HCT116 (cell line): ENCODE data around the gene SPTLC3. TPM values are rescaled to one million over a fixed set of nuclear protein-coding genes. Genes with fewer than 3 reads are reported as not detected.

Experiments used
- ATAC-seq: fragments of 200-7000 bp; cut with Tn5 transposase; 2 replicates; pipeline ENCODE4 v1.9.1; 2020; ENCODE audit warnings: mild to moderate bottlenecking, moderate library complexity
- BruUV-seq: library from RNA; stranded (reverse); fragments of 400-500 nt; replicated peaks from 2 replicates; lab custom pipeline; 2021; lab: Mats Ljungman, UMichigan
- CTCF ChIA-PET: fragments of 300-600 bp; sonication (Branson Sonifier 250); formaldehyde crosslinking; loops from one replicate; lab custom pipeline; 2021; ENCODE audit warnings: antibody characterized with exemption; lab: Charles Lee
- POLR2A ChIA-PET: fragments of 300-600, 350-600 bp; sonication (Branson Sonifier 250); formaldehyde crosslinking; loops from one replicate; lab custom pipeline; 2021; ENCODE audit warnings: antibody characterized with exemption; lab: Charles Lee
- RAD21 ChIA-PET, 2 experiments: fragments of 300-600 bp; sonication (Branson Sonifier 250); formaldehyde crosslinking; loops; one replicate each; lab custom pipeline; 2023; ENCODE audit warnings: low total read pairs in 2 of 2; ENCODE audit not compliant: uncharacterized antibody in 2 of 2, unreplicated experiment in 2 of 2, low non-redundant PET in 1 of 2; lab: Charles Lee
- DNase-seq: peaks from one replicate; pipeline ENCODE4 v3.0.0-alpha.2; 2010; ENCODE audit warnings: low read depth, low spot score
- H2AFZ ChIP-seq: fragments of 200-600 bp; shearing (Covaris generic), sonication (generic); 2 replicates; pipeline ENCODE4 v1.6.1; 2017; ENCODE audit warnings: low read depth, mixed run types, mixed read lengths, antibody characterized with exemption, low read length; ENCODE audit not compliant: poor library complexity, severe bottlenecking
- H3K27ac ChIP-seq: 2 replicates; pipeline ENCODE4 v1.5.1; 2012; ENCODE audit warnings: low read depth, low read length
- H3K27me3 ChIP-seq: fragments of 200-600 bp; sonication (generic); 2 replicates; pipeline ENCODE4 v1.6.1; 2016; ENCODE audit warnings: mixed run types, low read length, mixed read lengths; ENCODE audit not compliant: insufficient read depth
- H3K36me3 ChIP-seq, 2 experiments: fragments of 200-500 bp in 1 of 2; fragments of 200-600 bp in 1 of 2; sonication (Bioruptor generic) in 1 of 2; sonication (generic) in 1 of 2; 2 replicates each; pipeline versions ENCODE4 v1.5.1 to v1.6.1; 2014 to 2016; ENCODE audit warnings: low read length in 2 of 2, inconsistent platforms in 1 of 2, mixed read lengths in 1 of 2, mixed run types in 1 of 2; ENCODE audit not compliant: insufficient read depth in 2 of 2, control insufficient read depth in 1 of 2
- H3K4me1 ChIP-seq, 2 experiments: fragments of 200-600 bp in 1 of 2; sonication (generic) in 1 of 2; 2 replicates each; pipeline versions ENCODE4 v1.5.1 to v1.6.1; 2012 to 2017; ENCODE audit warnings: low read length in 2 of 2, inconsistent platforms in 1 of 2, mild to moderate bottlenecking in 1 of 2, mixed read lengths in 1 of 2, mixed run types in 1 of 2, moderate library complexity in 1 of 2; ENCODE audit not compliant: insufficient read depth in 2 of 2, control insufficient read depth in 1 of 2
- H3K4me2 ChIP-seq: fragments of 200-600 bp; sonication (generic); 2 replicates; pipeline ENCODE4 v1.6.1; 2017; ENCODE audit warnings: mixed run types, low read length, mixed read lengths
- H3K4me3 ChIP-seq, 2 experiments: fragments of 200-600 bp in 1 of 2; sonication (generic) in 1 of 2; replicated peaks in 1 of 2; 2 replicates each; pipeline ENCODE4 v1.5.1; 2011 to 2016; ENCODE audit warnings: low read length in 2 of 2, control low read depth in 1 of 2, low read depth in 1 of 2, mild to moderate bottlenecking in 1 of 2, mixed read lengths in 1 of 2, mixed run types in 1 of 2
- H3K79me2 ChIP-seq: fragments of 200-600 bp; sonication (generic); 2 replicates; pipeline ENCODE4 v1.6.1; 2017; ENCODE audit warnings: mild to moderate bottlenecking, mixed run types, low read length, moderate library complexity, mixed read lengths; ENCODE audit not compliant: insufficient read depth
- H3K9ac ChIP-seq: fragments of 200-600 bp; sonication (generic); 2 replicates; pipeline ENCODE4 v1.6.1; 2016; ENCODE audit warnings: low read length, mixed read lengths
- H3K9me2 ChIP-seq: fragments of 200-600 bp; sonication (generic), shearing (Covaris generic); 2 replicates; pipeline ENCODE4 v1.6.1; 2017; ENCODE audit warnings: mixed run types, mild to moderate bottlenecking, moderate library complexity; ENCODE audit not compliant: insufficient read depth
- H3K9me3 ChIP-seq, 2 experiments: fragments of 200-500 bp in 1 of 2; fragments of 200-600 bp in 1 of 2; sonication (Bioruptor generic) in 1 of 2; sonication (generic) in 1 of 2; 2 replicates each; pipeline ENCODE4 v1.6.1; 2014 to 2017; ENCODE audit warnings: low read length in 2 of 2, mixed read lengths in 2 of 2, inconsistent platforms in 1 of 2, low read depth in 1 of 2, mild to moderate bottlenecking in 1 of 2, mixed run types in 1 of 2, moderate library complexity in 1 of 2; ENCODE audit not compliant: control insufficient read depth in 1 of 2, insufficient read depth in 1 of 2
- H4K20me1 ChIP-seq: fragments of 200-600 bp; sonication (generic), shearing (Covaris generic); 2 replicates; pipeline ENCODE4 v1.6.1; 2017; ENCODE audit warnings: mixed run types, mild to moderate bottlenecking, moderate library complexity; ENCODE audit not compliant: insufficient read depth
- CBX3 ChIP-seq: IDR thresholded peaks from 2 replicates; pipeline ENCODE4 v1.6.1; 2012; ENCODE audit warnings: low read depth
- CEBPB ChIP-seq: IDR thresholded peaks from 2 replicates; pipeline ENCODE4 v1.6.1; 2012; ENCODE audit warnings: low read depth
- EGR1 ChIP-seq: IDR thresholded peaks from 2 replicates; pipeline ENCODE4 v1.6.1; 2012; ENCODE audit warnings: low read depth
- EZH2phosphoT487 ChIP-seq: fragments of 200-600 bp; IDR thresholded peaks from 2 replicates; pipeline ENCODE4 v1.6.1; 2018; ENCODE audit warnings: antibody characterized with exemption, borderline replicate concordance
- FOSL1 ChIP-seq: IDR thresholded peaks from 2 replicates; pipeline ENCODE4 v1.6.1; 2012; ENCODE audit warnings: low read depth
- JUND ChIP-seq: IDR thresholded peaks from 2 replicates; pipeline ENCODE4 v1.6.1; 2012
- POLR2A ChIP-seq: IDR thresholded peaks from 2 replicates; pipeline ENCODE4 v1.7.0; 2011; ENCODE audit warnings: borderline replicate concordance; ENCODE audit not compliant: insufficient read depth, insufficient read length; ENCODE audit errors: extremely low read depth
- POLR2AphosphoS5 ChIP-seq: IDR thresholded peaks from 2 replicates; pipeline ENCODE4 v1.6.1; 2011; ENCODE audit warnings: mild to moderate bottlenecking, low read depth, low read length, moderate library complexity
- RAD21 ChIP-seq: IDR thresholded peaks from 2 replicates; pipeline ENCODE4 v1.6.1; 2012; ENCODE audit warnings: low read depth, mild to moderate bottlenecking
- REST ChIP-seq: IDR thresholded peaks from 2 replicates; pipeline ENCODE4 v1.6.1; 2012; ENCODE audit warnings: low read depth
- ZFX ChIP-seq: fragments of 450-650 bp; IDR thresholded peaks from 2 replicates; pipeline ENCODE4 v1.6.1; 2017
- ZNF274 ChIP-seq: fragments of 200-500 bp; sonication (Bioruptor generic); IDR thresholded peaks from 2 replicates; pipeline ENCODE4 v1.6.1; 2014; ENCODE audit warnings: mild to moderate bottlenecking, low read depth, low read length, inconsistent platforms
- intact Hi-C: fragments of 100-400 bp; cut with micrococcal nuclease; formaldehyde crosslinking; loops from 2 replicates; pipeline ENCODE4 v1.10.0; 2022
- total RNA-seq: library from RNA; stranded (reverse); gene quantifications from one replicate; pipeline ENCODE4 v1.2.1, GENCODE V29; 2021; ENCODE audit not compliant: unreplicated experiment
- TF ChIP-seq, protein P1 (sequence below), 3 experiments: fragments of 200-600 bp in 1 of 3; sonication (generic) in 1 of 3; IDR thresholded peaks in 2 of 3; conservative IDR thresholded peaks in 1 of 3; 2 replicates each; pipeline ENCODE4 v1.5.1; 2012 to 2017; ENCODE audit warnings: low read depth in 2 of 3, low read length in 2 of 3, antibody characterized with exemption in 1 of 3, borderline replicate concordance in 1 of 3, control low read depth in 1 of 3, mild to moderate bottlenecking in 1 of 3, mixed read lengths in 1 of 3, mixed run types in 1 of 3, moderate library complexity in 1 of 3; ENCODE audit not compliant: insufficient read depth in 1 of 3

Gene SPTLC3
- total RNA-seq, 1 experiment from 2014 or later, result not detected

- ATAC-seq (no peak), DNase-seq (no peak)
- Histone ChIP-seq H4K20me1 (no peaks in the 10 kb centered on the region), H3K27me3 (peaks cover 8% of the 10 kb centered on the region), H3K4me2 (no peak overlapping the region), H3K9me3 (no peaks in the 10 kb centered on the region), H3K79me2 (no peaks in the 10 kb centered on the region), H3K9ac (no peak overlapping the region), H3K36me3 (no peaks in the 10 kb centered on the region), H3K4me1 (no peaks in the 10 kb centered on the region), H3K27ac (no peak overlapping the region), H2AFZ (no peak overlapping the region), H3K9me2 (no peaks in the 10 kb centered on the region), H3K4me3 (no peak overlapping the region)
- no TSS peak for BruUV-seq
- RAD21 ChIA-PET, result interaction anchor here in 1 of 2 experiments (0.5 kb wide), 1 partner anchor 1661 kb away, joined by 3 read pairs; no protein-coding TSS in a partner anchor
- CTCF ChIA-PET, result no interaction called here
- intact Hi-C loops, result no loop called here
- POLR2A ChIA-PET, result no interaction called here
- TF ChIP-seq REST, result no peak
- TF ChIP-seq CBX3, result no peak
- no peak for TF ChIP-seq EZH2phosphoT487
- no peak for TF ChIP-seq ZNF274
- TF ChIP-seq, protein P1, sequence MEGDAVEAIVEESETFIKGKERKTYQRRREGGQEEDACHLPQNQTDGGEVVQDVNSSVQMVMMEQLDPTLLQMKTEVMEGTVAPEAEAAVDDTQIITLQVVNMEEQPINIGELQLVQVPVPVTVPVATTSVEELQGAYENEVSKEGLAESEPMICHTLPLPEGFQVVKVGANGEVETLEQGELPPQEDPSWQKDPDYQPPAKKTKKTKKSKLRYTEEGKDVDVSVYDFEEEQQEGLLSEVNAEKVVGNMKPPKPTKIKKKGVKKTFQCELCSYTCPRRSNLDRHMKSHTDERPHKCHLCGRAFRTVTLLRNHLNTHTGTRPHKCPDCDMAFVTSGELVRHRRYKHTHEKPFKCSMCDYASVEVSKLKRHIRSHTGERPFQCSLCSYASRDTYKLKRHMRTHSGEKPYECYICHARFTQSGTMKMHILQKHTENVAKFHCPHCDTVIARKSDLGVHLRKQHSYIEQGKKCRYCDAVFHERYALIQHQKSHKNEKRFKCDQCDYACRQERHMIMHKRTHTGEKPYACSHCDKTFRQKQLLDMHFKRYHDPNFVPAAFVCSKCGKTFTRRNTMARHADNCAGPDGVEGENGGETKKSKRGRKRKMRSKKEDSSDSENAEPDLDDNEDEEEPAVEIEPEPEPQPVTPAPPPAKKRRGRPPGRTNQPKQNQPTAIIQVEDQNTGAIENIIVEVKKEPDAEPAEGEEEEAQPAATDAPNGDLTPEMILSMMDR (IDR thresholded peaks at IDR 0.05 in 2 of 3, conservative IDR thresholded peaks at IDR 0.05 in 1 of 3; ENCODE audit: borderline replicate concordance in 1 of 3, insufficient read depth in 1 of 3, low read depth in 2 of 3, low read length in 2 of 3), result no peak
- no peak for TF ChIP-seq EGR1
- no peak for TF ChIP-seq ZFX
- no peak for TF ChIP-seq FOSL1
- TF ChIP-seq POLR2AphosphoS5, result no peak
- no peak for TF ChIP-seq CEBPB
- no peak for TF ChIP-seq POLR2A
- no peak for TF ChIP-seq RAD21
- TF ChIP-seq JUND, result no peak
Measured at GRCh38 chr20:13207016-13207415, 198.2 kb downstream of the SPTLC3 start.
